Measurements from ENCODE around the gene ATP9A.

DNA sequence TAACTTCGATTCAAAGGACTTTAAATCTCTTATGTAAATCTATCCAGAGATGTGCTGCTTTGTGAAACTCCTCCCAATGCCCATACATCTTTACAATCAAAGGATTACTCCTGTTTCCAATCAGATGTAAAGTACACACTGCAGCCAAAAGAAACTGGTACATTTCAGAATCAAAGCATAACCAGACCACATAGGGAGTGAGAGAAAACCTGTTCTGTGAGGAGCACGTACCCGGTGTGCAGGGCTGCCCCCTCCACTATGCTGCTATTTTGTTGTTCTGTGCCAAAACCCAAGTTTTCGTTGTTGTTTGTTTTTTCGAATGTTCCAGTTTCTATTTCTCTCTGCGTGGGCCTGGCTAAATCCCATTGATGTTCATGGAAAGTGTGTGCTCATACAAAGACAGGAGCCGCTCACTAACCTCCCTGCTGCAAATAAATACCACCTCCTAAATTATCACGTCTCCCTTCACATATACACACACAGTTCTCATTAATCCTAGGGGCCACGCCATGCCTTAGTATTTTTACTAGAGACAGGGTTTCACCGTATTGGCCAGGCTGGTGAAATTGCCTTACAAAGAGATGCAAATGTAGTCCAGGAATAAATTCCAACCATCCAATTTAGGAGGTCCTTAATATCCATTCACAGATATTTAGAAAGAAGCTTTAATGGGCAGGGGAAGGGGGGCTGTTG is 52.9 kb downstream of the ATP9A start:
- TF ChIP-seq, protein P1, sequence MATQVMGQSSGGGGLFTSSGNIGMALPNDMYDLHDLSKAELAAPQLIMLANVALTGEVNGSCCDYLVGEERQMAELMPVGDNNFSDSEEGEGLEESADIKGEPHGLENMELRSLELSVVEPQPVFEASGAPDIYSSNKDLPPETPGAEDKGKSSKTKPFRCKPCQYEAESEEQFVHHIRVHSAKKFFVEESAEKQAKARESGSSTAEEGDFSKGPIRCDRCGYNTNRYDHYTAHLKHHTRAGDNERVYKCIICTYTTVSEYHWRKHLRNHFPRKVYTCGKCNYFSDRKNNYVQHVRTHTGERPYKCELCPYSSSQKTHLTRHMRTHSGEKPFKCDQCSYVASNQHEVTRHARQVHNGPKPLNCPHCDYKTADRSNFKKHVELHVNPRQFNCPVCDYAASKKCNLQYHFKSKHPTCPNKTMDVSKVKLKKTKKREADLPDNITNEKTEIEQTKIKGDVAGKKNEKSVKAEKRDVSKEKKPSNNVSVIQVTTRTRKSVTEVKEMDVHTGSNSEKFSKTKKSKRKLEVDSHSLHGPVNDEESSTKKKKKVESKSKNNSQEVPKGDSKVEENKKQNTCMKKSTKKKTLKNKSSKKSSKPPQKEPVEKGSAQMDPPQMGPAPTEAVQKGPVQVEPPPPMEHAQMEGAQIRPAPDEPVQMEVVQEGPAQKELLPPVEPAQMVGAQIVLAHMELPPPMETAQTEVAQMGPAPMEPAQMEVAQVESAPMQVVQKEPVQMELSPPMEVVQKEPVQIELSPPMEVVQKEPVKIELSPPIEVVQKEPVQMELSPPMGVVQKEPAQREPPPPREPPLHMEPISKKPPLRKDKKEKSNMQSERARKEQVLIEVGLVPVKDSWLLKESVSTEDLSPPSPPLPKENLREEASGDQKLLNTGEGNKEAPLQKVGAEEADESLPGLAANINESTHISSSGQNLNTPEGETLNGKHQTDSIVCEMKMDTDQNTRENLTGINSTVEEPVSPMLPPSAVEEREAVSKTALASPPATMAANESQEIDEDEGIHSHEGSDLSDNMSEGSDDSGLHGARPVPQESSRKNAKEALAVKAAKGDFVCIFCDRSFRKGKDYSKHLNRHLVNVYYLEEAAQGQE (IDR thresholded peaks at IDR 0.05; ENCODE audit: insufficient read depth in 1 of 2, low read depth in 2 of 2, low read length in 2 of 2), result no peak
- TF ChIP-seq FOXP2 (optimal IDR thresholded peaks at IDR 0.05; ENCODE audit: borderline replicate concordance, extremely low read depth, extremely low read length, insufficient read depth), result no peak
- TF ChIP-seq SIN3A (IDR thresholded peaks at IDR 0.05; ENCODE audit: borderline replicate concordance, insufficient read depth, low read length), result no peak
- no peak for TF ChIP-seq POLR2AphosphoS5 (IDR thresholded peaks at IDR 0.05; ENCODE audit: low read depth, low read length)
- no peak for TF ChIP-seq TAF1 (IDR thresholded peaks at IDR 0.05; ENCODE audit: borderline replicate concordance, insufficient read depth, low read length)

All from PFSK-1 (cell line).